ENCODE results near the gene MTHFR. TPM values are rescaled to one million over a fixed set of nuclear protein-coding genes. Genes with fewer than 3 reads are reported as not detected.
A peak's percentile ranks its signal among the peaks of the same experiment; 100 is the strongest.

Gene MTHFR
- total and polyA plus RNA-seq, 7 experiments from 2014 or later, result 10.0 to 64.4 (median 49.5) TPM

GRCh38 chr1:11822091-11822490 is 16.3 kb upstream of the MTHFR start:
- no peak for ATAC-seq
- H3K4me1 Mint-ChIP-seq, result peaks cover 0 to 1% (median 0%) of the 10 kb centered on the region in 7 donors
- peaks cover 0 to 1% (median 0%) of the 10 kb centered on the region in 11 donors for H3K9me3 Mint-ChIP-seq
- peaks cover 6 to 42% (median 12%) of the 10 kb centered on the region in 5 donors for H3K36me3 Mint-ChIP-seq
- Histone ChIP-seq H3K4me1 (ENCODE audit: control insufficient read depth in 2 of 2, insufficient read depth in 2 of 2, low read length in 2 of 2) (no peaks in the 10 kb centered on the region), H3K9me3 (ENCODE audit: control insufficient read depth in 2 of 3, low read length in 3 of 3) (no peaks in the 10 kb centered on the region), H3K4me3 (ENCODE audit: low read length) (no peak overlapping the region), H3K36me3 (ENCODE audit: control insufficient read depth in 2 of 3, insufficient read depth in 3 of 3, low read length in 3 of 3) (peaks cover 4 to 67% (median 12%) of the 10 kb centered on the region in 3 experiments), H3K27ac (ENCODE audit: low read depth, low read length) (no peak overlapping the region), H3K27me3 (ENCODE audit: control insufficient read depth in 2 of 2, insufficient read depth in 2 of 2, low read length in 2 of 2) (no peaks in the 10 kb centered on the region)
- H3K27me3 Mint-ChIP-seq, result no peaks in the 10 kb centered on the region
- DNase-seq, result no peak
- intact Hi-C loops (cut with micrococcal nuclease), result no loop called here
- no peak overlapping the region for H3K4me3 Mint-ChIP-seq
- CTCF ChIA-PET, result no interaction called here
- no peak overlapping the region for H3K27ac Mint-ChIP-seq
- POLR2A ChIA-PET, result no interaction called here

- H3K27ac ChIP-seq (ENCODE audit: low read depth, low read length), result no peak overlapping the region
- H3K27me3 ChIP-seq (ENCODE audit: control insufficient read depth in 2 of 2, insufficient read depth in 2 of 2, low read length in 2 of 2), result no peaks in the 10 kb centered on the region
- peaks cover 7 to 49% (median 17%) of the 10 kb centered on the region in 3 experiments for H3K36me3 ChIP-seq (ENCODE audit: control insufficient read depth in 2 of 3, insufficient read depth in 3 of 3, low read length in 3 of 3)
- ATAC-seq, result no peak
- Mint-ChIP-seq H3K9me3 (peaks cover 0 to under 1% (median 0%) of the 10 kb centered on the region in 11 donors), H3K4me3 (no peak overlapping the region), H3K27ac (no peak overlapping the region), H3K4me1 (peaks cover 0 to 3% (median 0%) of the 10 kb centered on the region in 7 donors), H3K36me3 (peaks cover 7 to 49% (median 17%) of the 10 kb centered on the region in 5 donors), H3K27me3 (no peaks in the 10 kb centered on the region)
- ChIA-PET CTCF (no interaction called here), POLR2A (no interaction called here)
- no peak for DNase-seq
- no peaks in the 10 kb centered on the region for H3K9me3 ChIP-seq (ENCODE audit: control insufficient read depth in 2 of 3, low read length in 3 of 3)
- intact Hi-C loops (cut with micrococcal nuclease), result no loop called here
- no peaks in the 10 kb centered on the region for H3K4me1 ChIP-seq (ENCODE audit: control insufficient read depth in 2 of 2, insufficient read depth in 2 of 2, low read length in 2 of 2)
- no peak overlapping the region for H3K4me3 ChIP-seq (ENCODE audit: low read length)
These were observed 11.4 kb upstream of the MTHFR start for GRCh38 chr1:11817192-11817591.

GRCh38 chr1:11813021-11813420 is 7.3 kb upstream of the MTHFR start:
- H3K27me3 ChIP-seq (ENCODE audit: control insufficient read depth in 2 of 2, insufficient read depth in 2 of 2, low read length in 2 of 2), result no peaks in the 10 kb centered on the region
- ATAC-seq (no peak), DNase-seq (no peak)
- H3K27ac ChIP-seq (ENCODE audit: low read depth, low read length), result no peak overlapping the region
- Mint-ChIP-seq H3K27ac (no peak overlapping the region), H3K9me3 (no peaks in the 10 kb centered on the region), H3K36me3 (peaks cover 11 to 53% (median 17%) of the 10 kb centered on the region in 5 donors), H3K4me1 (peaks cover 0 to 18% (median 12%) of the 10 kb centered on the region in 7 donors), H3K4me3 (peak overlapping the region in 2 of 10 donors; percentile 37 to 48), H3K27me3 (no peaks in the 10 kb centered on the region)
- H3K4me3 ChIP-seq (ENCODE audit: low read length), result no peak overlapping the region
- POLR2A ChIA-PET, result no interaction called here
- CTCF ChIA-PET, result no interaction called here
- intact Hi-C loops (cut with micrococcal nuclease), result no loop called here
- no peaks in the 10 kb centered on the region for H3K9me3 ChIP-seq (ENCODE audit: control insufficient read depth in 2 of 3, low read length in 3 of 3)
- H3K36me3 ChIP-seq (ENCODE audit: control insufficient read depth in 2 of 3, insufficient read depth in 3 of 3, low read length in 3 of 3), result peaks cover 7 to 35% (median 9%) of the 10 kb centered on the region in 3 experiments
- no peaks in the 10 kb centered on the region for H3K4me1 ChIP-seq (ENCODE audit: control insufficient read depth in 2 of 2, insufficient read depth in 2 of 2, low read length in 2 of 2)

- H3K4me1 Mint-ChIP-seq, result peaks cover 37 to 62% (median 49%) of the 10 kb centered on the region in 7 donors
- Histone ChIP-seq H3K4me1 (ENCODE audit: control insufficient read depth in 2 of 2, insufficient read depth in 2 of 2, low read length in 2 of 2) (peaks cover 36 to 40% of the 10 kb centered on the region in 2 donors), H3K27ac (ENCODE audit: low read depth, low read length) (peak overlapping the region; percentile 92), H3K27me3 (ENCODE audit: control insufficient read depth in 2 of 2, insufficient read depth in 2 of 2, low read length in 2 of 2) (no peaks in the 10 kb centered on the region), H3K4me3 (ENCODE audit: low read length) (peak overlapping the region; percentile 86), H3K9me3 (ENCODE audit: control insufficient read depth in 2 of 3, low read length in 3 of 3) (no peaks in the 10 kb centered on the region), H3K36me3 (ENCODE audit: control insufficient read depth in 2 of 3, insufficient read depth in 3 of 3, low read length in 3 of 3) (peaks cover 0 to 13% (median 0%) of the 10 kb centered on the region in 3 experiments)
- peak overlapping the region; percentile 42 to 98 (median 94) for H3K27ac Mint-ChIP-seq
- DNase-seq (no peak), ATAC-seq (no peak)
- ChIA-PET CTCF (interaction anchor here (0.7 kb wide), 2 partner anchors 24 to 458 kb away, joined by 3 read pairs; no protein-coding TSS in a partner anchor), POLR2A (interaction anchor here (0.5 to 2.4 kb wide), 7 partner anchors 8 to 283 kb away, joined by 3 to 56 read pairs (median 5); partner anchors contain the start of genes MAD2L2, MFN2 and MIIP)
- intact Hi-C loops (cut with micrococcal nuclease), result loop anchor here (2.0 to 10.0 kb wide), 8 partner anchors 152 to 1332 kb away; partner anchors contain the start of genes FBXO2 (in 2 of the 2), FBXO44 (in 2 of the 2), DFFA (in 1 of the 2) and DHRS3 (in 1 of the 2)
- peak overlapping the region; percentile 94 to 100 (median 98) for H3K4me3 Mint-ChIP-seq
- peaks cover 0 to 17% (median 4%) of the 10 kb centered on the region in 5 donors for H3K36me3 Mint-ChIP-seq
- peaks cover 0 to 4% (median 0%) of the 10 kb centered on the region in 11 donors for H3K9me3 Mint-ChIP-seq
- no peaks in the 10 kb centered on the region for H3K27me3 Mint-ChIP-seq
These were observed 1.4 kb upstream of the MTHFR start for GRCh38 chr1:11807133-11807532.

GRCh38 chr1:11806307-11806936 is 658 bp upstream of the MTHFR start:
- H3K27ac ChIP-seq (ENCODE audit: low read depth, low read length), result peak overlapping the region; percentile 92
- ATAC-seq, result peak; percentile 71
- H3K36me3 ChIP-seq (ENCODE audit: control insufficient read depth in 2 of 3, insufficient read depth in 3 of 3, low read length in 3 of 3), result peaks cover 0 to 8% (median 0%) of the 10 kb centered on the region in 3 experiments
- H3K9me3 ChIP-seq (ENCODE audit: control insufficient read depth in 2 of 3, low read length in 3 of 3), result no peaks in the 10 kb centered on the region
- Mint-ChIP-seq H3K27ac (peak overlapping the region; percentile 94 to 99 (median 96)), H3K36me3 (peaks cover 0 to 11% (median 4%) of the 10 kb centered on the region in 5 donors), H3K4me1 (peaks cover 37 to 69% (median 56%) of the 10 kb centered on the region in 7 donors), H3K27me3 (no peaks in the 10 kb centered on the region), H3K4me3 (peak overlapping the region; percentile 94 to 100 (median 98)), H3K9me3 (peaks cover 0 to 4% (median 0%) of the 10 kb centered on the region in 11 donors)
- ChIA-PET CTCF (interaction anchor here (0.7 to 1.1 kb wide), 4 partner anchors 76 to 459 kb away, joined by 3 to 4 read pairs (median 3); no protein-coding TSS in a partner anchor), POLR2A (interaction anchor here (0.5 to 2.4 kb wide), 13 partner anchors 8 to 213 kb away, joined by 3 to 56 read pairs (median 4); partner anchors contain the start of genes AGTRAP, MAD2L2, MFN2 and MIIP)
- no peaks in the 10 kb centered on the region for H3K27me3 ChIP-seq (ENCODE audit: control insufficient read depth in 2 of 2, insufficient read depth in 2 of 2, low read length in 2 of 2)
- H3K4me3 ChIP-seq (ENCODE audit: low read length), result peak overlapping the region; percentile 86
- DNase-seq, result no peak
- intact Hi-C loops (cut with micrococcal nuclease), result loop anchor here (1.0 to 10.0 kb wide), 14 partner anchors 87 to 1332 kb away; partner anchors contain the start of genes FBXO2 (in 2 of the 2), FBXO44 (in 2 of the 2), KIAA2013 (in 2 of the 2) and DFFA (in 1 of the 2)
- H3K4me1 ChIP-seq (ENCODE audit: control insufficient read depth in 2 of 2, insufficient read depth in 2 of 2, low read length in 2 of 2), result peaks cover 39 to 40% of the 10 kb centered on the region in 2 donors

- Histone ChIP-seq H3K27ac (ENCODE audit: low read depth, low read length) (peak overlapping the region; percentile 92), H3K36me3 (ENCODE audit: control insufficient read depth in 2 of 3, insufficient read depth in 3 of 3, low read length in 3 of 3) (peaks cover 0 to 23% (median 11%) of the 10 kb centered on the region in 3 experiments), H3K27me3 (ENCODE audit: control insufficient read depth in 2 of 2, insufficient read depth in 2 of 2, low read length in 2 of 2) (no peaks in the 10 kb centered on the region), H3K4me3 (ENCODE audit: low read length) (peak overlapping the region; percentile 86), H3K9me3 (ENCODE audit: control insufficient read depth in 2 of 3, low read length in 3 of 3) (no peaks in the 10 kb centered on the region), H3K4me1 (ENCODE audit: control insufficient read depth in 2 of 2, insufficient read depth in 2 of 2, low read length in 2 of 2) (peaks cover 39 to 40% of the 10 kb centered on the region in 2 donors)
- Mint-ChIP-seq H3K4me3 (peak overlapping the region; percentile 94 to 100 (median 98)), H3K27me3 (no peaks in the 10 kb centered on the region), H3K36me3 (peaks cover 0 to 21% (median 10%) of the 10 kb centered on the region in 5 donors), H3K27ac (peak overlapping the region; percentile 70 to 98 (median 94)), H3K9me3 (peaks cover 0 to 4% (median 0%) of the 10 kb centered on the region in 11 donors), H3K4me1 (peaks cover 37 to 72% (median 60%) of the 10 kb centered on the region in 7 donors)
- ATAC-seq (no peak), DNase-seq (peak in 8 of 9 donors; percentile 13 to 47 (median 28))
- POLR2A ChIA-PET, result interaction anchor here (0.6 to 3.2 kb wide), 4 partner anchors 12 to 175 kb away, joined by 3 to 26 read pairs (median 4); partner anchors contain the start of gene MFN2
- intact Hi-C loops (cut with micrococcal nuclease), result loop anchor here (5.0 to 10.0 kb wide), 8 partner anchors 68 to 1330 kb away; partner anchors contain the start of genes FBXO2 (in 2 of the 2), FBXO44 (in 2 of the 2), AGTRAP (in 1 of the 2) and DFFA (in 1 of the 2)
- CTCF ChIA-PET, result no interaction called here
These were observed 920 bp downstream of the MTHFR start for GRCh38 chr1:11804666-11805421.
